ENCODE measurements around the gene RAB37.

DNA sequence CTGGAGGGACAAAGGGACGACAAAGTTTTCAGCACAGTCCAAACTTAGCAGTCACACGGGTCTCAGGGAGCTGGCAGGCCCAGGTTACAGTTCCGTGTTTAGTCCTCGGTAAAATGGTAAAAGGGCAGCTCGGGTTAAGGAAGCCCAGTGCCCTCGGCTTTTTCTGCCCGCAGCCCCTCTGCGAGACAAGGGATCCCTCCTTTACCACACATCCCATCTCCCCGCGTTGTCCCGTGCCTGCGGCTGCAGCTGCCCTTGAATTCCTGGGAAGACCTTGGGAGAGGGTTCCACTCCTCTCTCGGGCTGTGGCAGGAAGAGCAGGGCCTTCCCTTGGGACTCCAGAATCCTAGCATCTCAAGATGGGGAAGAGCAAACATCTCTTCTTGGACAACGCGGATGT, 7.2 kb upstream of the RAB37 start:
- TF ChIP-seq, protein P1, sequence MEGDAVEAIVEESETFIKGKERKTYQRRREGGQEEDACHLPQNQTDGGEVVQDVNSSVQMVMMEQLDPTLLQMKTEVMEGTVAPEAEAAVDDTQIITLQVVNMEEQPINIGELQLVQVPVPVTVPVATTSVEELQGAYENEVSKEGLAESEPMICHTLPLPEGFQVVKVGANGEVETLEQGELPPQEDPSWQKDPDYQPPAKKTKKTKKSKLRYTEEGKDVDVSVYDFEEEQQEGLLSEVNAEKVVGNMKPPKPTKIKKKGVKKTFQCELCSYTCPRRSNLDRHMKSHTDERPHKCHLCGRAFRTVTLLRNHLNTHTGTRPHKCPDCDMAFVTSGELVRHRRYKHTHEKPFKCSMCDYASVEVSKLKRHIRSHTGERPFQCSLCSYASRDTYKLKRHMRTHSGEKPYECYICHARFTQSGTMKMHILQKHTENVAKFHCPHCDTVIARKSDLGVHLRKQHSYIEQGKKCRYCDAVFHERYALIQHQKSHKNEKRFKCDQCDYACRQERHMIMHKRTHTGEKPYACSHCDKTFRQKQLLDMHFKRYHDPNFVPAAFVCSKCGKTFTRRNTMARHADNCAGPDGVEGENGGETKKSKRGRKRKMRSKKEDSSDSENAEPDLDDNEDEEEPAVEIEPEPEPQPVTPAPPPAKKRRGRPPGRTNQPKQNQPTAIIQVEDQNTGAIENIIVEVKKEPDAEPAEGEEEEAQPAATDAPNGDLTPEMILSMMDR (conservative IDR thresholded peaks at IDR 0.05): no peak
- no peak for TF ChIP-seq ZFX (IDR thresholded peaks at IDR 0.05)

Data from C4-2B (cell line).